Activated CD8-positive, alpha-beta T cell treated with anti-CD3 and anti-CD28 coated beads for 36 hours (primary cell): ENCODE measurements around the gene CLEC14A. TPM values are rescaled to one million over a fixed set of nuclear protein-coding genes. Genes with fewer than 3 reads are reported as not detected.

Source experiments
- ATAC-seq: fragments of 200-7000 bp; cut with Tn5 transposase; one replicate; pipeline ENCODE4 v1.10.0; 2021; ENCODE audit warnings: mild to moderate bottlenecking, moderate library complexity
- CTCF ChIA-PET: fragments of 350-600 bp; sonication (Branson Sonifier 250); formaldehyde crosslinking; loops from one replicate; lab custom pipeline; 2021; ENCODE audit warnings: antibody characterized with exemption; lab: Charles Lee
- POLR2A ChIA-PET: fragments of 350-600 bp; sonication (Branson Sonifier 250); formaldehyde crosslinking; loops from one replicate; lab custom pipeline; 2021; ENCODE audit warnings: antibody characterized with exemption; lab: Charles Lee
- DNase-seq: peaks from one replicate; pipeline ENCODE4 v3.0.0-alpha.2; 2020
- H3K27ac Mint-ChIP-seq: one replicate; pipeline ENCODE4 v1.8.0; 2021; ENCODE audit warnings: mild to moderate bottlenecking, mixed read lengths
- H3K27me3 Mint-ChIP-seq: one replicate; pipeline ENCODE4 v1.8.0; 2021; ENCODE audit warnings: mixed read lengths
- H3K36me3 Mint-ChIP-seq: one replicate; pipeline ENCODE4 v1.8.0; 2021; ENCODE audit warnings: low read depth, mixed read lengths
- H3K4me1 Mint-ChIP-seq: one replicate; pipeline ENCODE4 v1.8.0; 2021; ENCODE audit warnings: low read depth, mixed read lengths
- H3K4me3 Mint-ChIP-seq: one replicate; pipeline ENCODE4 v1.8.0; 2021; ENCODE audit warnings: mild to moderate bottlenecking, moderate library complexity, mixed read lengths
- H3K9me3 Mint-ChIP-seq: one replicate; pipeline ENCODE4 v1.8.0; 2021; ENCODE audit warnings: mixed read lengths
- CTCF ChIP-seq: fragments of 200-600 bp; IDR thresholded peaks from one replicate; pipeline ENCODE4 v1.8.0; 2022; ENCODE audit warnings: antibody characterized with exemption, mild to moderate bottlenecking
- intact Hi-C: fragments of 100-400 bp; cut with micrococcal nuclease; formaldehyde crosslinking; loops from one replicate; pipeline ENCODE4 v1.10.0; 2022
- total RNA-seq, 2 experiments: library from RNA; stranded (reverse); gene quantifications; one replicate each; pipeline ENCODE4 v1.2.3, GENCODE V29; 2021

Gene CLEC14A
- total RNA-seq, 2 experiments from 2014 or later, result not detected

GRCh38 chr14:38291681-38292467 is 36.0 kb upstream of the CLEC14A start:
- ChIA-PET POLR2A (no interaction called here), CTCF (interaction anchor here (0.7 kb wide), 1 partner anchor 44 kb away, joined by 3 read pairs; no protein-coding TSS in a partner anchor)
- no peak overlapping the region for H3K27ac Mint-ChIP-seq
- no peaks in the 10 kb centered on the region for H3K4me1 Mint-ChIP-seq
- no peaks in the 10 kb centered on the region for H3K9me3 Mint-ChIP-seq
- H3K36me3 Mint-ChIP-seq, result no peaks in the 10 kb centered on the region
- no peak overlapping the region for H3K4me3 Mint-ChIP-seq
- peaks cover 4% of the 10 kb centered on the region for H3K27me3 Mint-ChIP-seq
- intact Hi-C loops, result no loop called here
- no peak for DNase-seq
- ATAC-seq, result no peak
- no peak for TF ChIP-seq CTCF

- Mint-ChIP-seq H3K9me3 (no peaks in the 10 kb centered on the region), H3K36me3 (no peaks in the 10 kb centered on the region), H3K27me3 (no peaks in the 10 kb centered on the region), H3K4me3 (no peak overlapping the region), H3K27ac (no peak overlapping the region), H3K4me1 (no peaks in the 10 kb centered on the region)
- DNase-seq, result no peak
- ChIA-PET POLR2A (no interaction called here), CTCF (no interaction called here)
- intact Hi-C loops, result no loop called here
- ATAC-seq, result no peak
- no peak for TF ChIP-seq CTCF
Measured at GRCh38 chr14:38290601-38291188, 34.8 kb upstream of the CLEC14A start.

- POLR2A ChIA-PET, result no interaction called here
- no peaks in the 10 kb centered on the region for H3K36me3 Mint-ChIP-seq
- peaks cover 3% of the 10 kb centered on the region for H3K27me3 Mint-ChIP-seq
- H3K9me3 Mint-ChIP-seq, result peaks cover 2% of the 10 kb centered on the region
- no peak overlapping the region for H3K4me3 Mint-ChIP-seq
- intact Hi-C loops, result no loop called here
- no peaks in the 10 kb centered on the region for H3K4me1 Mint-ChIP-seq
- no peak overlapping the region for H3K27ac Mint-ChIP-seq
- ATAC-seq (no peak), DNase-seq (no peak)
- CTCF ChIA-PET, result no interaction called here
- TF ChIP-seq CTCF, result no peak
Measured at GRCh38 chr14:38286452-38286851, 30.6 kb upstream of the CLEC14A start.

- ChIA-PET CTCF (no interaction called here), POLR2A (no interaction called here)
- no peaks in the 10 kb centered on the region for H3K4me1 Mint-ChIP-seq
- intact Hi-C loops, result no loop called here
- DNase-seq, result no peak
- H3K9me3 Mint-ChIP-seq, result peaks cover 2% of the 10 kb centered on the region
- ATAC-seq, result no peak
- H3K27ac Mint-ChIP-seq, result no peak overlapping the region
- H3K27me3 Mint-ChIP-seq, result peaks cover 4% of the 10 kb centered on the region
- no peak overlapping the region for H3K4me3 Mint-ChIP-seq
- no peaks in the 10 kb centered on the region for H3K36me3 Mint-ChIP-seq
- no peak for TF ChIP-seq CTCF
Measured at GRCh38 chr14:38285962-38286361, 30.1 kb upstream of the CLEC14A start.

- intact Hi-C loops, result no loop called here
- Mint-ChIP-seq H3K4me1 (no peaks in the 10 kb centered on the region), H3K27me3 (peaks cover 5% of the 10 kb centered on the region), H3K36me3 (no peaks in the 10 kb centered on the region), H3K4me3 (no peak overlapping the region), H3K27ac (no peak overlapping the region), H3K9me3 (peaks cover 2% of the 10 kb centered on the region)
- POLR2A ChIA-PET, result interaction anchor here (0.6 kb wide), 1 partner anchor 207 kb away, joined by 3 read pairs; no protein-coding TSS in a partner anchor
- no peak for ATAC-seq
- DNase-seq, result no peak
- no peak for TF ChIP-seq CTCF
- CTCF ChIA-PET, result no interaction called here
Measured at GRCh38 chr14:38282936-38283335, 27.0 kb upstream of the CLEC14A start.
